ENCODE results near the gene TPI1.

- no peak for TF ChIP-seq CTCF (IDR thresholded peaks at IDR 0.05)
- TF ChIP-seq POLR2A (IDR thresholded peaks at IDR 0.05), result no peak
These were observed 4.3 kb upstream of the TPI1 start for GRCh38 chr12:6863033-6863432.

Data from lower leg skin (tissue), 3 donors.